Measurements from ENCODE around the gene MRAP2. TPM values are rescaled to one million over a fixed set of nuclear protein-coding genes. Genes with fewer than 3 reads are reported as not detected.

MRAP2 gene
- total RNA-seq, 3 donors from 2014 or later = 2.4 to 9.0 (median 6.3) TPM

- Histone ChIP-seq H3K4me1 (ENCODE audit: low read depth) (no peaks in the 10 kb centered on the region), H3K36me3 (ENCODE audit: low read depth) (no peaks in the 10 kb centered on the region), H3K4me3 (no peak overlapping the region), H3K9me3 (no peaks in the 10 kb centered on the region)
- DNase-seq = no peak
- intact Hi-C loops (cut with DNase I, micrococcal nuclease) = no loop called here
- no peak for ATAC-seq
- TF ChIP-seq, protein P1, sequence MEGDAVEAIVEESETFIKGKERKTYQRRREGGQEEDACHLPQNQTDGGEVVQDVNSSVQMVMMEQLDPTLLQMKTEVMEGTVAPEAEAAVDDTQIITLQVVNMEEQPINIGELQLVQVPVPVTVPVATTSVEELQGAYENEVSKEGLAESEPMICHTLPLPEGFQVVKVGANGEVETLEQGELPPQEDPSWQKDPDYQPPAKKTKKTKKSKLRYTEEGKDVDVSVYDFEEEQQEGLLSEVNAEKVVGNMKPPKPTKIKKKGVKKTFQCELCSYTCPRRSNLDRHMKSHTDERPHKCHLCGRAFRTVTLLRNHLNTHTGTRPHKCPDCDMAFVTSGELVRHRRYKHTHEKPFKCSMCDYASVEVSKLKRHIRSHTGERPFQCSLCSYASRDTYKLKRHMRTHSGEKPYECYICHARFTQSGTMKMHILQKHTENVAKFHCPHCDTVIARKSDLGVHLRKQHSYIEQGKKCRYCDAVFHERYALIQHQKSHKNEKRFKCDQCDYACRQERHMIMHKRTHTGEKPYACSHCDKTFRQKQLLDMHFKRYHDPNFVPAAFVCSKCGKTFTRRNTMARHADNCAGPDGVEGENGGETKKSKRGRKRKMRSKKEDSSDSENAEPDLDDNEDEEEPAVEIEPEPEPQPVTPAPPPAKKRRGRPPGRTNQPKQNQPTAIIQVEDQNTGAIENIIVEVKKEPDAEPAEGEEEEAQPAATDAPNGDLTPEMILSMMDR (IDR thresholded peaks at IDR 0.05) = no peak
Observed at GRCh38 chr6:84001119-84001518, 32.5 kb upstream of the MRAP2 start.

DNA sequence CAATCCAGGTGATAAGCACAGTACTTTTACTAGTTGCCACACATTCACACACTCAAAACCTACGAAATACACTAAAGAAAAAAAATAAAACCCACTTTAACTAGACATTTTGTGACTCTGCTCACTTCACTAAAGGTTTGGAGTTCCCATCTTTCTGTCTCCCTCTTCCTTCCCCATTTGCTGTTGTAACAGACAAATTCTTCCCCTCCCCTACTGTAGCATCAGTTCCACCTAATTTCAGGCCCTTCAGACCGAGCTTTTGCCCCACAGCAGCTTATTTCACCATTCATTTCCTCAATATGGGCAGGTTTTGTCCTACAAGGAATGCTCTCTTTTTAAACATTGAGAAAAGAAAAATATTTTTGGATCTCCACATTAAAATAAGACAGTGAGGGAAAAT is 31.3 kb upstream of the MRAP2 start:
- TF ChIP-seq, protein P1 (IDR thresholded peaks at IDR 0.05) = no peak
- intact Hi-C loops (cut with DNase I, micrococcal nuclease) = no loop called here
- Histone ChIP-seq H3K36me3 (ENCODE audit: low read depth) (no peaks in the 10 kb centered on the region), H3K4me3 (no peak overlapping the region), H3K9me3 (no peaks in the 10 kb centered on the region), H3K4me1 (ENCODE audit: low read depth) (no peaks in the 10 kb centered on the region)
- DNase-seq (no peak), ATAC-seq (no peak)

DNA sequence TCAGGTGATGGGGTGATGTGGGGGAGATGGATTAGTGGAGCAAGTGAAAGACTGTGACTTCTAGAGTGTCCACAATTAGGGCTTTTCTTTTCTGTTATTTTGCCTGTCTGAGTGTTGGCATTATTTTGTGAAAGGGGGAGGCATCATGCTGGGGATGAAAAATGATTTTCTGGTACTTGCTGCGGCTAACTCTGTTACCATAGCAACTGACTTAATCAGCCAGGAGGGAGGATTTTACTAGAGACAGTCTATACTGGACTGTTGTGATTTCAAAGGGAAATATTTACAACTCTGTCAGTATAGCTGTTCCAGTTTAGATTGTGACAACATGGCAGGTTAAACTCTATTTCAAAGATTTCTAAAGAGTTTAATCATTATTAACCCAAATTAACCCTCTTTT is 30.4 kb upstream of the MRAP2 start:
- TF ChIP-seq, protein P1 (IDR thresholded peaks at IDR 0.05) = no peak
- no peaks in the 10 kb centered on the region for H3K9me3 ChIP-seq
- DNase-seq (no peak), ATAC-seq (no peak)
- intact Hi-C loops (cut with DNase I, micrococcal nuclease) = no loop called here
- no peaks in the 10 kb centered on the region for H3K36me3 ChIP-seq (ENCODE audit: low read depth)
- no peak overlapping the region for H3K4me3 ChIP-seq
- no peaks in the 10 kb centered on the region for H3K4me1 ChIP-seq (ENCODE audit: low read depth)

- no peak overlapping the region for H3K4me3 ChIP-seq
- ATAC-seq (no peak), DNase-seq (no peak)
- H3K4me1 ChIP-seq (ENCODE audit: low read depth) = no peaks in the 10 kb centered on the region
- H3K9me3 ChIP-seq = no peaks in the 10 kb centered on the region
- TF ChIP-seq, protein P1 (IDR thresholded peaks at IDR 0.05) = no peak
- no peaks in the 10 kb centered on the region for H3K36me3 ChIP-seq (ENCODE audit: low read depth)
- intact Hi-C loops (cut with DNase I, micrococcal nuclease) = no loop called here
Observed at GRCh38 chr6:84003654-84004053, 29.9 kb upstream of the MRAP2 start.

DNA sequence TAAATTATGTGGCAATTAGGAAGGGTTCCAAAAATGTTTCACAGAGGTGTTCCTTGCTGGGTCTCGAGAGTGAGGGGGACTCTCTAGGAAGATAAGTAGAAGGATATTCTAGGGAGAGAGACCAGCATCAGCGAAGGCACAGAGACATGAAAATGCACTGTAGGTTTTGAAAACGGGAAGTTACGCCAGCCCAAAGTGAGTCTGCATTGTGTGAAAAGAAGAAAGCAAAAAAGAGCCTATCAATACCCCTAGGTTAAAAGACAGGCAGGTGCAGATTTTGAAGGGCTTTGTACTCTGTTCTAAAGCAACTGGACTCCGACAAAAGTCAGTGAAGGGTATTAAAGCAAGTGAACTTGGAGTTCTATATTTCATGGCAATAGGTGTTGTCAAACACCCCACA is 25.7 kb upstream of the MRAP2 start:
- H3K4me3 ChIP-seq = no peak overlapping the region
- intact Hi-C loops (cut with DNase I, micrococcal nuclease) = no loop called here
- TF ChIP-seq, protein P1 (IDR thresholded peaks at IDR 0.05) = no peak
- H3K36me3 ChIP-seq (ENCODE audit: low read depth) = no peaks in the 10 kb centered on the region
- ATAC-seq (no peak), DNase-seq (no peak)
- no peaks in the 10 kb centered on the region for H3K9me3 ChIP-seq
- H3K4me1 ChIP-seq (ENCODE audit: low read depth) = no peaks in the 10 kb centered on the region

DNA sequence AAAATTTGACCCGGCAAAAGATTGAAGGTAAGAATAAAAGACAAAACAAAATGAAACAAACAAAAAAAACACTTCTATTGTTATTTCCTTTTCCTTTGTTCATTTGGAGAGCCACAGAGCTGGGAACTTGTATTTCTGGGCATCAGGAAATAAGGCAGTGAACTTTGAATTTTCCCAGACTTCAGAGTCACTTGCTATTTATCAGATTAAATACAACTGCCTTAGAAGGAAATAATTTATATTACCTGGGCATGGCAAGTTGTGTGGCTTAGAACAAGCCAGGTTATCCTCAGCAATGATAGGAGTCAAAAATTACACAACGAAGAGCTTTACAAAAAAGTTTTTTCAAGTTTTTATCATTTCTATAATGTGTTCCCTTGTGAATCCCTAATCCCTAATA is 20.2 kb upstream of the MRAP2 start:
- ATAC-seq (peak; percentile 88), DNase-seq (no peak)
- Histone ChIP-seq H3K36me3 (ENCODE audit: low read depth) (no peaks in the 10 kb centered on the region), H3K4me1 (ENCODE audit: low read depth) (no peaks in the 10 kb centered on the region), H3K9me3 (no peaks in the 10 kb centered on the region), H3K4me3 (no peak overlapping the region)
- intact Hi-C loops (cut with DNase I, micrococcal nuclease) = no loop called here
- TF ChIP-seq, protein P1 (IDR thresholded peaks at IDR 0.05) = no peak
